ENCODE measurements around the gene SYNGAP1. TPM values are rescaled to one million over a fixed set of nuclear protein-coding genes. Genes with fewer than 3 reads are reported as not detected.

The SYNGAP1 gene
- total and polyA plus RNA-seq, 2 of the 4 experiments (the other 2 are of a cell fraction), result 1.4 to 17.0 TPM

- Histone ChIP-seq H2AK9ac (replicated peaks; ENCODE audit: low read depth, low read length, poor library complexity) (no peak overlapping the region), H3K79me1 (ENCODE audit: low read depth in 1 of 2, low read length in 2 of 2) (no peaks in the 10 kb centered on the region), H3K9ac (ENCODE audit: low read depth, low read length) (no peak overlapping the region), H3K4me1 (ENCODE audit: control insufficient read depth, insufficient read depth, low read length) (no peaks in the 10 kb centered on the region), H3K23ac (ENCODE audit: low read depth, low read length) (no peak overlapping the region), H3K4me2 (ENCODE audit: low read depth, low read length) (no peak overlapping the region), H3K4ac (ENCODE audit: low read depth, low read length) (no peak overlapping the region), H4K5ac (ENCODE audit: low read depth, low read length) (no peak overlapping the region), H3K27ac (ENCODE audit: insufficient read depth, low read length) (no peak overlapping the region), H4K20me1 (ENCODE audit: insufficient read depth, low read length) (no peaks in the 10 kb centered on the region), H3K27me3 (ENCODE audit: control insufficient read depth, insufficient read depth, low read length) (peaks cover 13% of the 10 kb centered on the region), H2AFZ (replicated peaks; ENCODE audit: low read length, poor library complexity) (no peak overlapping the region), H3K9me1 (ENCODE audit: insufficient read depth, low read length) (no peaks in the 10 kb centered on the region), H2BK20ac (ENCODE audit: low read depth, low read length) (no peak overlapping the region), H3K18ac (ENCODE audit: low read depth, low read length) (no peak overlapping the region), H2BK15ac (ENCODE audit: low read depth, low read length) (no peak overlapping the region), H2AK5ac (ENCODE audit: low read depth, low read length) (no peak overlapping the region), H2BK120ac (ENCODE audit: low read depth, low read length) (no peak overlapping the region), H3K4me3 (ENCODE audit: insufficient read depth, low read depth, low read length) (no peak overlapping the region), H3K36me3 (ENCODE audit: control insufficient read depth, insufficient read depth, low read length) (no peaks in the 10 kb centered on the region), H4K91ac (ENCODE audit: insufficient read depth, low read depth, low read length) (no peak overlapping the region), H3K14ac (replicated peaks; ENCODE audit: low read depth, low read length) (no peak overlapping the region), H3K9me3 (ENCODE audit: control insufficient read depth, insufficient read depth, low read length) (no peaks in the 10 kb centered on the region), H3K56ac (ENCODE audit: extremely low read depth, insufficient read depth, low read length) (no peak overlapping the region), H2BK5ac (ENCODE audit: low read depth, low read length, poor library complexity, severe bottlenecking) (no peak overlapping the region), H4K8ac (ENCODE audit: low read depth in 2 of 2, low read length in 2 of 2) (no peak overlapping the region)
- intact Hi-C loops (cut with micrococcal nuclease) (no loop called here), in situ Hi-C loops (cut with MboI; ENCODE audit: low sequenced_read_pairs) (no loop called here), dilution Hi-C loops (cut with HindIII; ENCODE audit: low sequenced_read_pairs, unreplicated experiment) (no loop called here)
- no TSS peak for BruUV-seq (replicated peaks)
- TF ChIP-seq RFX5 (IDR thresholded peaks at IDR 0.05; ENCODE audit: low read depth, low read length) (no peak), CEBPB (IDR thresholded peaks at IDR 0.05; ENCODE audit: low read depth, low read length) (no peak), MAFK (IDR thresholded peaks at IDR 0.05; ENCODE audit: low read depth, low read length) (no peak), USF2 (IDR thresholded peaks at IDR 0.05; ENCODE audit: low read depth, low read length) (no peak)
- ChIA-PET POLR2A (ENCODE audit: unreplicated experiment) (no interaction called here), CTCF (no interaction called here)
- ATAC-seq (ENCODE audit: low read depth) (no peak), DNase-seq (no peak)
- no CpG with 5 or more reads among the region's 3 CpGs for WGBS, 2 experiments (ENCODE audit: extremely low coverage in 2 of 2, insufficient read length in 1 of 2)
Measured at GRCh38 chr6:33490198-33490597, 70.3 kb downstream of the SYNGAP1 start.
